G401 (cell line): Measurements from ENCODE around the gene CRHR2. TPM values are rescaled to one million over a fixed set of nuclear protein-coding genes. Genes with fewer than 3 reads are reported as not detected.

ENCODE experiments used
- total RNA-seq: library from RNA; depleted of rRNA; stranded (reverse); fragments of >200 nt; shearing (Covaris generic); gene quantifications from 2 replicates; pipeline ENCODE4 v1.2.3, GENCODE V29; 2014; rRNA removed

The CRHR2 gene
- total RNA-seq, 1 experiment from 2014 or later, result not detected

Other genes with a start within 250 kb of the CRHR2 start
- 3.6 and 4.2 TPM in 2 replicates for gene NOD1, start 203.7 kb downstream of the CRHR2 start, total RNA-seq
- gene GGCT, start 177.6 kb downstream of the CRHR2 start, total RNA-seq, result 59.2 and 89.5 TPM in 2 replicates
- 171 and 234 TPM in 2 replicates for gene GARS1, start 87.6 kb downstream of the CRHR2 start, total RNA-seq
- 0.17 TPM in 1 of 2 replicates, not detected in the other for gene INMT, start 69.7 kb upstream of the CRHR2 start, total RNA-seq
- 6.8 and 7.5 TPM in 2 replicates for gene MINDY4, start 89.0 kb upstream of the CRHR2 start, total RNA-seq
- not detected in 2 replicates for gene AQP1, start 229.4 kb upstream of the CRHR2 start, total RNA-seq